Activated naive CD8-positive, alpha-beta T cell treated with anti-CD3 and anti-CD28 coated beads, Interleukin-2, amount 10 ng/mL, durations not matched to agents 7 days and 5 days (primary cell): ENCODE data around the gene BPIFB6. TPM values are rescaled to one million over a fixed set of nuclear protein-coding genes. Genes with fewer than 3 reads are reported as not detected.

Source experiments
- ATAC-seq: fragments of 150-1000 bp; cut with Tn5 transposase; one replicate; pipeline ENCODE4 v1.10.0; 2021; ENCODE audit warnings: low read depth, moderate library complexity
- POLR2A ChIA-PET: fragments of 350-600 bp; sonication (Branson Sonifier 250); formaldehyde crosslinking; loops from one replicate; lab custom pipeline; 2021; ENCODE audit warnings: antibody characterized with exemption; lab: Charles Lee
- DNase-seq: peaks from one replicate; pipeline ENCODE4 v3.0.0; 2021
- H3K27ac Mint-ChIP-seq: one replicate; pipeline ENCODE4 v1.8.0; 2022; ENCODE audit warnings: mild to moderate bottlenecking, mixed read lengths
- H3K27me3 Mint-ChIP-seq: one replicate; pipeline ENCODE4 v1.8.0; 2022; ENCODE audit warnings: mild to moderate bottlenecking, moderate library complexity, mixed read lengths
- H3K36me3 Mint-ChIP-seq: one replicate; pipeline ENCODE4 v1.8.0; 2021; ENCODE audit warnings: mild to moderate bottlenecking, mixed read lengths
- H3K4me1 Mint-ChIP-seq: one replicate; pipeline ENCODE4 v1.8.0; 2021; ENCODE audit warnings: mixed read lengths
- H3K4me3 Mint-ChIP-seq: one replicate; pipeline ENCODE4 v1.8.0; 2022; ENCODE audit warnings: mild to moderate bottlenecking, moderate library complexity, mixed read lengths
- H3K9me3 Mint-ChIP-seq: one replicate; pipeline ENCODE4 v1.8.0; 2021; ENCODE audit warnings: mixed read lengths
- total RNA-seq, 2 experiments: library from RNA; stranded (reverse); gene quantifications; one replicate each; pipeline ENCODE4 v1.2.3, GENCODE V29; 2021

Gene BPIFB6
- total RNA-seq, 2 experiments from 2014 or later, result not detected

DNA sequence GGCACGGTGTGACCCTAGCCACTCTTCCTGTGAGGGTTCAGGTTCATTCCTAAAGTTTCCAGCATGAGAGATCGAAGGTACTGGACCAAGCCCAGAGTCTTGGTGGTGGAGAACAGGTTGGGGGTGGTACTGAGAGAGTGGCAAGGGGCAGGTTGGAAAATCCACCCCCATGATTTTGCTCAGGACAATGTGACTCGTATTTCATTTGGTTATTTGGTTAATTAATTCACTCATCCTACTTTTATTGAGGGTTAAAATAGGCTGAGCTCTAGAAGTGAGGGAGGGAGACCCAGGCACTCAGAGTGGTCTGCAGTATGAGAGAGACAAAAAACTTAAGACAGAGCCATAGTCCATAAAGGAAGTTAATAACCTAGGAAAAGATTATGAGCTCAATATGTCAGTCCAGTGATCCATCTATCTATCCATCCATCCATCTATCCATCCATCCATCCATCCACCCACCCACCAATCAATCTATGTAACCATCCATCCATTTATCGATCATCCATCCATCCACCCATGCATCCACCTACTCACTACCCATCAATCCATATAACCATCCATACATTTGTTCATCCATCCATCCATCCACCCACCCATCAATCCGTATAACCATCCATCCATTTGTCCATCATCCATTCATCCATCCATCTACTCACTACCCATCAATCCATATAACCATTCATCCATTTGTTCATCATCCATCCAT is 6.7 kb upstream of the BPIFB6 start:
- POLR2A ChIA-PET, result no interaction called here
- DNase-seq, result no peak
- Mint-ChIP-seq H3K9me3 (no peaks in the 10 kb centered on the region), H3K27ac (no peak overlapping the region), H3K27me3 (no peaks in the 10 kb centered on the region), H3K36me3 (no peaks in the 10 kb centered on the region), H3K4me1 (no peaks in the 10 kb centered on the region), H3K4me3 (no peak overlapping the region)
- no peak for ATAC-seq

- H3K27me3 Mint-ChIP-seq, result no peaks in the 10 kb centered on the region
- no peak for DNase-seq
- no peaks in the 10 kb centered on the region for H3K4me1 Mint-ChIP-seq
- no peaks in the 10 kb centered on the region for H3K36me3 Mint-ChIP-seq
- POLR2A ChIA-PET, result no interaction called here
- no peak overlapping the region for H3K4me3 Mint-ChIP-seq
- H3K27ac Mint-ChIP-seq, result no peak overlapping the region
- H3K9me3 Mint-ChIP-seq, result no peaks in the 10 kb centered on the region
- ATAC-seq, result no peak
Observed at GRCh38 chr20:33025318-33025876, 6.1 kb upstream of the BPIFB6 start.

GRCh38 chr20:33026072-33026778 is 5.2 kb upstream of the BPIFB6 start:
- POLR2A ChIA-PET, result no interaction called here
- Mint-ChIP-seq H3K36me3 (no peaks in the 10 kb centered on the region), H3K4me3 (no peak overlapping the region), H3K27ac (no peak overlapping the region), H3K4me1 (no peaks in the 10 kb centered on the region), H3K27me3 (no peaks in the 10 kb centered on the region), H3K9me3 (no peaks in the 10 kb centered on the region)
- no peak for ATAC-seq
- DNase-seq, result no peak

DNA sequence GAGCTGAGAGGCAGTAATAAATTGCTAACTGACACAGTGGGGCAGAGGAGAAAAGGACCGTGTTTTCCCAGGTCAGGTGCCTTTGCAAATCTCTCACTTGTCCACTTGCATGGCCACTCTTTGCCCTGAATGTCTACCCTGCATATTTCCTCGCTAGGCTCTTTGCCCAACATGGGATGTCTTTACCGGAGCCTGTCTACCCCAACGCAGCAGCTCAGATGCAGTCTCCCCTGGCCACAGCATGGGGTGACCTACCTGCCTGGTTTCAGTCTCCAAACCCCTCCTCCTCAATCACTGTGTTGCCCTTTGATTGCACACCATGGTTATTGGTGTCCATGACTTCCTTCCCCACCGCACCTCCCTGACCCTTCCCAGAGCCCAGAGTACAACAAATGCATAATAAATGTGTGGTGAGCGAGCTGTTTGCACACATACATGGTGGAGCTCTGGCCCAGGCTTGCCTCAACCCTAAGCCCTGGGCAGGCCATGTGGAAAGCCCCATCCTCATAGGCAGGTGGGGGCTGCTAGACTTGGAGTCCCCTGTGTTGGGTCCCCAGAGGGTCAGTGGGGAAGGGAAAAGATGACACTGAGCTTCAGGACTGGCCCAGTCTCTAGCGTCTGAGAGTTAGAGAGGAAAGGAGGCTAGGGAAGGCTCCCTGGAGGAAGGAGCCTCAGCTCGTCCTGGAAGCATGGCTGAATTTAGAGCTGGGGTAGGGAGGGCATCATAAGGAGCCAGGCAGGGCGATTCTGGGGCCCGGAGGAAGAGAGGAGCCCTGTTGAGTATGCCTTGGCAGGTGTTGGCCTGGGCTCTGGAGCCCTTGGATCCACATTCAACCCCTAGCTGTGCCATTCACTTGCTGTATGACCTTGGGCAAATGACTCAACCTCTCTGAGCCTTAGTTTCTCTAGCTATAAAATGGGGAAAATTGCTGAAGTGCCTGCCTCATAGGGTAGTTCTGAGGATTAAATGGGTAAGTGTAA is 4.4 kb upstream of the BPIFB6 start:
- Mint-ChIP-seq H3K27ac (no peak overlapping the region), H3K9me3 (no peaks in the 10 kb centered on the region), H3K4me3 (no peak overlapping the region), H3K27me3 (no peaks in the 10 kb centered on the region), H3K36me3 (no peaks in the 10 kb centered on the region), H3K4me1 (no peaks in the 10 kb centered on the region)
- POLR2A ChIA-PET, result no interaction called here
- DNase-seq (no peak), ATAC-seq (no peak)

- POLR2A ChIA-PET, result no interaction called here
- ATAC-seq (no peak), DNase-seq (no peak)
- no peaks in the 10 kb centered on the region for H3K4me1 Mint-ChIP-seq
- no peak overlapping the region for H3K27ac Mint-ChIP-seq
- H3K4me3 Mint-ChIP-seq, result no peak overlapping the region
- no peaks in the 10 kb centered on the region for H3K36me3 Mint-ChIP-seq
- no peaks in the 10 kb centered on the region for H3K9me3 Mint-ChIP-seq
- no peaks in the 10 kb centered on the region for H3K27me3 Mint-ChIP-seq
Observed at GRCh38 chr20:33027769-33028751, 3.4 kb upstream of the BPIFB6 start.

DNA sequence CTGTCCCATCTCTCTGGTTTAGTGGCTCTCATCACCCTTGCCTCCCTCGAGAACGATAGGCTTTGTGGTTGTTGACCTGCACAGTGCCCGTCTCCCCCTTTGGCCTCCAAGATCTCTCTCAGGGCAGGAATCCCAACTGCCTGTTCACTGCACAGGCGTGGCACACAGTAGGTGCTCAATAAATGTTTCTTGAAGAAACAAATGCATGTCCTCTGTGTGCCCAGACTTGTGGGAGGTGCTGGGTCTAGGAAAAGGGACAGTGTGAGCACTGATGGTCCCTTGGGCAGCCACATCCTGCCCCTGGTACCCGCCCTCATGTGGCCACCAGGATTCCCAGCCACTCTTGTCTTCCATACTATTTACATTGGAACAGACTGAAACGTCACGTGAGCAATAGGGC is 2.6 kb upstream of the BPIFB6 start:
- Mint-ChIP-seq H3K27ac (no peak overlapping the region), H3K27me3 (no peaks in the 10 kb centered on the region), H3K9me3 (no peaks in the 10 kb centered on the region), H3K36me3 (no peaks in the 10 kb centered on the region), H3K4me1 (no peaks in the 10 kb centered on the region), H3K4me3 (no peak overlapping the region)
- POLR2A ChIA-PET, result no interaction called here
- ATAC-seq (no peak), DNase-seq (no peak)

- Mint-ChIP-seq H3K4me3 (no peak overlapping the region), H3K27ac (no peak overlapping the region), H3K27me3 (no peaks in the 10 kb centered on the region), H3K4me1 (no peaks in the 10 kb centered on the region), H3K36me3 (no peaks in the 10 kb centered on the region), H3K9me3 (no peaks in the 10 kb centered on the region)
- POLR2A ChIA-PET, result no interaction called here
- no peak for ATAC-seq
- no peak for DNase-seq
Observed at GRCh38 chr20:33030076-33030475, 1.4 kb upstream of the BPIFB6 start.

GRCh38 chr20:33030569-33030968 is 879 bp upstream of the BPIFB6 start:
- Mint-ChIP-seq H3K27me3 (no peaks in the 10 kb centered on the region), H3K27ac (no peak overlapping the region), H3K4me3 (no peak overlapping the region), H3K4me1 (no peaks in the 10 kb centered on the region), H3K9me3 (no peaks in the 10 kb centered on the region), H3K36me3 (no peaks in the 10 kb centered on the region)
- ATAC-seq, result no peak
- POLR2A ChIA-PET, result no interaction called here
- DNase-seq, result no peak

DNA sequence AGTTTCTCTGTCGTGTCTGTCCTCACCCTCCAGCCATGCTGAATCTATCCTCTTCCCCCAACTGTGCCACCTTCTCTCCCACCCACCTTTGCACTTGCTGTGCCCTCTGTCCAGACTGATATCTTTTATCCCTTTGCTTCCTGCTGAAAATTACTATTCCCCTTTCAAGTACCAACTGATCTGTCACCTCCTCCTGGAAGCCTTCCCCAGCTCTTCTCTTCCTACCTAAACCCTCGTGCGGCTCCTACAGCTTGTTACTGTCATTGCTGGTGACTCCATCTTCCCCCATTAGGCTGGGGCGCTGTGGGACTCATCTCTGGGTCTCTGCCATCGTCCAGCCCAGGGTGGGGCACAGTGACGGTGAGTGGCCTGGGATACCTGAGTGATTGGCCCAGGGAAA is 1.1 kb downstream of the BPIFB6 start:
- POLR2A ChIA-PET, result no interaction called here
- Mint-ChIP-seq H3K27me3 (no peaks in the 10 kb centered on the region), H3K9me3 (no peaks in the 10 kb centered on the region), H3K36me3 (no peaks in the 10 kb centered on the region), H3K27ac (peak overlapping the region; percentile 44), H3K4me3 (no peak overlapping the region), H3K4me1 (no peaks in the 10 kb centered on the region)
- no peak for DNase-seq
- no peak for ATAC-seq

DNA sequence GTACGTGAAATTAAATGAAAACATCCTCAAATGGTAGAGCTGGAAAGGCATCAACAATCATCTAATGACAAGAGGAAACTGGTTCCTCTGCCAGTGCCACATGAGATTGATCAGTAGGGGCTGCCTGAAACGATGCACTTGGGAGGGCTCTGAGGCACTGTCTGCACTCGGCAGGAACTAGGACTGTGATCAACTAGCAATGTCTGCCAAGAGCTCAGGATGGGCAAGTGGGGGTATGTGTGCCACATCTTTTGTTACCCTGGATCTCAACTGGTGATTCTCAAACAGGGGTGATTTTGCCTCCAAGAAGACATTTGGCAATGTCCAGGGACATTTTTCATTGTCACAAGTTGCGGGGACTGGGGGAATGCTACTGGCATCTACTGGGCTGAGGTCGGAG is 1.9 kb downstream of the BPIFB6 start:
- Mint-ChIP-seq H3K4me3 (no peak overlapping the region), H3K9me3 (no peaks in the 10 kb centered on the region), H3K36me3 (no peaks in the 10 kb centered on the region), H3K4me1 (no peaks in the 10 kb centered on the region), H3K27me3 (no peaks in the 10 kb centered on the region), H3K27ac (no peak overlapping the region)
- POLR2A ChIA-PET, result no interaction called here
- DNase-seq (no peak), ATAC-seq (no peak)

- Mint-ChIP-seq H3K4me1 (no peaks in the 10 kb centered on the region), H3K36me3 (no peaks in the 10 kb centered on the region), H3K4me3 (no peak overlapping the region), H3K9me3 (no peaks in the 10 kb centered on the region), H3K27me3 (no peaks in the 10 kb centered on the region), H3K27ac (no peak overlapping the region)
- DNase-seq (no peak), ATAC-seq (no peak)
- POLR2A ChIA-PET, result no interaction called here
Observed at GRCh38 chr20:33034115-33034514, 2.7 kb downstream of the BPIFB6 start.

GRCh38 chr20:33034901-33035492 is 3.5 kb downstream of the BPIFB6 start:
- no peak for DNase-seq
- no peak for ATAC-seq
- Mint-ChIP-seq H3K36me3 (no peaks in the 10 kb centered on the region), H3K4me1 (no peaks in the 10 kb centered on the region), H3K27ac (no peak overlapping the region), H3K27me3 (no peaks in the 10 kb centered on the region), H3K9me3 (no peaks in the 10 kb centered on the region), H3K4me3 (no peak overlapping the region)
- POLR2A ChIA-PET, result no interaction called here
